Measurements from ENCODE around the gene ZFHX3.
A peak's percentile ranks its signal among the peaks of the same experiment; 100 is the strongest.

Gene ZFHX3

DNA sequence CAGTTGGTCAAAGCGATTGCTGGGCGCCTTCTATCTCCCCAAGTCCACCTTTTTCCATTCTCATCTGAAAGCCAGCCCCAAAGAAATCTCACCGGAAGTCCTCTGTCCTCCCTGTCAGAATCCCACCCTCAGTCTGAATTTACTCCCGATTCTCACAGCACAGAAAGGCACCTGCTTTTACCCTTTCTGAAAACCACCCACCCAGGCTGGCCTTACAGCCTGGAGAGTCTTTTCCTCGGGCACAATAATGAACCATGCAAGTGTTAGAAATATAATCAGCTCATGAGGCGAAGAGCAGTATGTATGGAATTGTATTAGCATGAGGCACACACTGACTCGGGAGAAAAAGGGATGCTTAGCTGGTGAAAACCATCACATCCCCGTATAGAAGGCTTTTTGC, 1.2 kb upstream of the ZFHX3 start:
- Histone ChIP-seq H3K36me3 (ENCODE audit: insufficient read depth) (no peaks in the 10 kb centered on the region), H3K27me3 (ENCODE audit: insufficient read depth, low read depth) (no peaks in the 10 kb centered on the region), H3K4me2 (peak overlapping the region; percentile 74), H2AFZ (ENCODE audit: low read depth) (no peak overlapping the region), H3K9ac (no peak overlapping the region), H3K79me2 (ENCODE audit: insufficient read depth, low read depth) (peaks cover 22% of the 10 kb centered on the region; the same call in 1 of the 2 replicates), H3K4me1 (ENCODE audit: low read depth, poor library complexity, severe bottlenecking) (peaks cover 21% of the 10 kb centered on the region), H3K27ac (no peak overlapping the region), H3K4me3 (IDR thresholded peaks at IDR 0.05; ENCODE audit: insufficient read depth, low read depth, low read length) (no peak overlapping the region), H4K20me1 (ENCODE audit: insufficient read depth) (no peaks in the 10 kb centered on the region)
- no peak for TF ChIP-seq CTCF (conservative IDR thresholded peaks at IDR 0.05; ENCODE audit: low read depth, low read length)

- Histone ChIP-seq H3K27me3 (ENCODE audit: insufficient read depth, low read depth) (no peaks in the 10 kb centered on the region), H3K36me3 (ENCODE audit: insufficient read depth) (no peaks in the 10 kb centered on the region), H3K4me2 (peak overlapping the region; percentile 74), H4K20me1 (ENCODE audit: insufficient read depth) (no peaks in the 10 kb centered on the region), H3K4me1 (ENCODE audit: low read depth, poor library complexity, severe bottlenecking) (peaks cover 21% of the 10 kb centered on the region), H3K27ac (no peak overlapping the region), H2AFZ (ENCODE audit: low read depth) (peak overlapping the region; percentile 82), H3K79me2 (ENCODE audit: insufficient read depth, low read depth) (peaks cover 16% of the 10 kb centered on the region; the same call in 1 of the 2 replicates), H3K9ac (peak overlapping the region; percentile 59; the same call in 1 of the 2 replicates), H3K4me3 (IDR thresholded peaks at IDR 0.05; ENCODE audit: insufficient read depth, low read depth, low read length) (no peak overlapping the region)
- TF ChIP-seq CTCF (conservative IDR thresholded peaks at IDR 0.05; ENCODE audit: low read depth, low read length): no peak
Observed at GRCh38 chr16:73048292-73049080, 558 bp upstream of the ZFHX3 start.

GRCh38 chr16:73047221-73047535, 750 bp downstream of the ZFHX3 start:
- Histone ChIP-seq H3K36me3 (ENCODE audit: insufficient read depth) (no peaks in the 10 kb centered on the region), H3K27me3 (ENCODE audit: insufficient read depth, low read depth) (no peaks in the 10 kb centered on the region), H3K4me2 (peak overlapping the region; percentile 70), H4K20me1 (ENCODE audit: insufficient read depth) (no peaks in the 10 kb centered on the region), H2AFZ (ENCODE audit: low read depth) (peak overlapping the region; percentile 82; the same call in 1 of the 2 replicates), H3K4me3 (IDR thresholded peaks at IDR 0.05; ENCODE audit: insufficient read depth, low read depth, low read length) (no peak overlapping the region), H3K27ac (no peak overlapping the region), H3K4me1 (ENCODE audit: low read depth, poor library complexity, severe bottlenecking) (peaks cover 33% of the 10 kb centered on the region), H3K9ac (no peak overlapping the region; the same call in 1 of the 2 replicates), H3K79me2 (ENCODE audit: insufficient read depth, low read depth) (peaks cover 9% of the 10 kb centered on the region; the same call in 1 of the 2 replicates)
- no peak for TF ChIP-seq CTCF (conservative IDR thresholded peaks at IDR 0.05; ENCODE audit: low read depth, low read length)

- Histone ChIP-seq H2AFZ (ENCODE audit: low read depth) (no peak overlapping the region), H3K36me3 (ENCODE audit: insufficient read depth) (no peaks in the 10 kb centered on the region), H4K20me1 (ENCODE audit: insufficient read depth) (no peaks in the 10 kb centered on the region), H3K4me1 (ENCODE audit: low read depth, poor library complexity, severe bottlenecking) (peaks cover 36% of the 10 kb centered on the region), H3K4me2 (0 out of 2 replicates have a peak overlapping the region, but pooled peaks have one; percentile 70), H3K9ac (no peak overlapping the region), H3K4me3 (IDR thresholded peaks at IDR 0.05; ENCODE audit: insufficient read depth, low read depth, low read length) (no peak overlapping the region), H3K27ac (no peak overlapping the region), H3K27me3 (ENCODE audit: insufficient read depth, low read depth) (no peaks in the 10 kb centered on the region), H3K79me2 (ENCODE audit: insufficient read depth, low read depth) (peaks cover 5% of the 10 kb centered on the region; the same call in 1 of the 2 replicates)
- TF ChIP-seq CTCF (conservative IDR thresholded peaks at IDR 0.05; ENCODE audit: low read depth, low read length): no peak
Observed at GRCh38 chr16:73046849-73047214, 1.1 kb downstream of the ZFHX3 start.
